Endodermal cell (in vitro differentiated cells): ENCODE results near the gene TTC1. TPM values are rescaled to one million over a fixed set of nuclear protein-coding genes. Genes with fewer than 3 reads are reported as not detected.

Experiments used
- DNase-seq: peaks from one replicate; pipeline ENCODE4 v3.0.0-alpha.2; 2017
- H3K27ac ChIP-seq: 2 replicates; pipeline ENCODE4 v1.5.1; 2013; ENCODE audit warnings: mild to moderate bottlenecking, low read depth, low read length, moderate library complexity
- H3K27me3 ChIP-seq: 2 replicates; pipeline ENCODE4 v1.6.1; 2013; ENCODE audit warnings: mild to moderate bottlenecking, low read length, moderate library complexity; ENCODE audit not compliant: insufficient read depth, control insufficient read depth, poor library complexity, severe bottlenecking
- H3K36me3 ChIP-seq: 2 replicates; pipeline ENCODE4 v1.7.0; 2013; ENCODE audit warnings: mild to moderate bottlenecking, low read length, moderate library complexity; ENCODE audit not compliant: control insufficient read depth, insufficient read depth
- H3K4me1 ChIP-seq: one replicate; pipeline ENCODE4 v1.7.0; 2013; ENCODE audit warnings: low read length; ENCODE audit not compliant: control insufficient read depth, insufficient read depth
- H3K4me3 ChIP-seq: 2 replicates; pipeline ENCODE4 v1.5.1; 2013; ENCODE audit warnings: mild to moderate bottlenecking, low read length, moderate library complexity
- H3K9ac ChIP-seq: 2 replicates; pipeline ENCODE4 v1.6.1; 2013; ENCODE audit warnings: mild to moderate bottlenecking, low read length, moderate library complexity; ENCODE audit not compliant: poor library complexity, severe bottlenecking; ENCODE audit errors: extremely low read depth
- H3K9me3 ChIP-seq: 2 replicates; pipeline ENCODE4 v1.6.1; 2013; ENCODE audit warnings: mild to moderate bottlenecking, low read length, moderate library complexity; ENCODE audit not compliant: control insufficient read depth
- H3K27ac Mint-ChIP-seq: 2 replicates; pipeline ENCODE4 v1.8.0; 2020; ENCODE audit warnings: mixed read lengths
- H3K27me3 Mint-ChIP-seq: 2 replicates; pipeline ENCODE4 v1.8.0; 2021; ENCODE audit warnings: mild to moderate bottlenecking, mixed read lengths; ENCODE audit not compliant: insufficient read depth
- H3K36me3 Mint-ChIP-seq: 2 replicates; pipeline ENCODE4 v1.8.0; 2020; ENCODE audit warnings: low read depth, mixed read lengths
- H3K4me1 Mint-ChIP-seq: 2 replicates; pipeline ENCODE4 v1.8.0; 2020; ENCODE audit warnings: mixed read lengths
- H3K4me3 Mint-ChIP-seq: 2 replicates; pipeline ENCODE4 v1.8.0; 2020; ENCODE audit warnings: mild to moderate bottlenecking, moderate library complexity, mixed read lengths
- H3K9me3 Mint-ChIP-seq: 2 replicates; pipeline ENCODE4 v1.8.0; 2020; ENCODE audit warnings: mild to moderate bottlenecking, mixed read lengths
- CTCF ChIP-seq: fragments of 200-600 bp; sonication (generic); conservative IDR thresholded peaks from 2 replicates; pipeline ENCODE4 v1.5.0; 2021; ENCODE audit warnings: antibody characterized with exemption, mild to moderate bottlenecking
- WGBS, 2 experiments: methylation state at CpG; one replicate each; pipeline versions ENCODE4 v1.1.5 to v1.1.7; 2013; ENCODE audit warnings: missing lambda C conversion rate in 2 of 2, mixed read lengths in 1 of 2; ENCODE audit not compliant: insufficient coverage in 1 of 2, insufficient read length in 1 of 2; 5-methylcytosine and 5-hydroxymethylcytosine counted together
- total RNA-seq, 2 donors: library from RNA; stranded (reverse); fragmentation: NEBNext Ultra II Directional in 1 of 2; extraction: Animal tissue kit (Norgen Biotek cat#: 25700) in 1 of 2; gene quantifications; 2 replicates in 1 of 2; 3 replicates in 1 of 2; pipeline ENCODE4 v1.2.1, GENCODE V29; 2021

TTC1 gene
- total RNA-seq, 2 donors from 2014 or later = 59.8 to 72.3 TPM

GRCh38 chr5:159987031-159987674 is 21.8 kb upstream of the TTC1 start:
- H3K27ac ChIP-seq = no peak overlapping the region
- no peak overlapping the region for H3K27ac Mint-ChIP-seq
- peak; percentile 95 for DNase-seq
- peak overlapping the region; percentile 44 for H3K4me3 Mint-ChIP-seq
- peaks cover 15% of the 10 kb centered on the region for H3K9me3 ChIP-seq
- H3K4me3 ChIP-seq = peak overlapping the region; percentile 74
- peaks cover 2% of the 10 kb centered on the region for H3K36me3 Mint-ChIP-seq
- peaks cover 43% of the 10 kb centered on the region for H3K27me3 ChIP-seq
- no peak overlapping the region for H3K9ac ChIP-seq
- no peaks in the 10 kb centered on the region for H3K4me1 ChIP-seq
- H3K36me3 ChIP-seq = no peaks in the 10 kb centered on the region
- H3K9me3 Mint-ChIP-seq = peaks cover 22% of the 10 kb centered on the region
- H3K27me3 Mint-ChIP-seq = peaks cover 48% of the 10 kb centered on the region
- peak; percentile 85 for TF ChIP-seq CTCF
- 8% methylated on average over 28 to 50 of the region's 50 CpGs for WGBS, 2 experiments
- H3K4me1 Mint-ChIP-seq = peaks cover 2% of the 10 kb centered on the region

- H3K27me3 ChIP-seq = peaks cover 17% of the 10 kb centered on the region
- Mint-ChIP-seq H3K4me1 (no peaks in the 10 kb centered on the region), H3K36me3 (peaks cover 2% of the 10 kb centered on the region), H3K27ac (no peak overlapping the region), H3K27me3 (peaks cover 36% of the 10 kb centered on the region), H3K4me3 (no peak overlapping the region), H3K9me3 (peaks cover 28% of the 10 kb centered on the region)
- no peaks in the 10 kb centered on the region for H3K36me3 ChIP-seq
- no peaks in the 10 kb centered on the region for H3K4me1 ChIP-seq
- no peak for TF ChIP-seq CTCF
- peaks cover 30% of the 10 kb centered on the region for H3K9me3 ChIP-seq
- H3K27ac ChIP-seq = no peak overlapping the region
- no peak for DNase-seq
- H3K4me3 ChIP-seq = no peak overlapping the region
- 100% methylated on average over 2 of the region's 2 CpGs; no CpG with 5 or more reads in 1 of the 2 experiments for WGBS, 2 experiments
- H3K9ac ChIP-seq = no peak overlapping the region
Observed at GRCh38 chr5:159990506-159990905, 18.4 kb upstream of the TTC1 start.

GRCh38 chr5:159992566-159992965 is 16.4 kb upstream of the TTC1 start:
- DNase-seq = no peak
- H3K27ac Mint-ChIP-seq = no peak overlapping the region
- no peaks in the 10 kb centered on the region for H3K4me1 Mint-ChIP-seq
- peaks cover 26% of the 10 kb centered on the region for H3K9me3 Mint-ChIP-seq
- no peak overlapping the region for H3K4me3 ChIP-seq
- H3K9me3 ChIP-seq = peaks cover 30% of the 10 kb centered on the region
- H3K36me3 ChIP-seq = no peaks in the 10 kb centered on the region
- no peak overlapping the region for H3K9ac ChIP-seq
- no peak overlapping the region for H3K4me3 Mint-ChIP-seq
- WGBS, 2 experiments = 97 to 100% methylated on average over 1 of the region's 1 CpG
- H3K27ac ChIP-seq = no peak overlapping the region
- TF ChIP-seq CTCF = no peak
- H3K27me3 ChIP-seq = no peaks in the 10 kb centered on the region
- no peaks in the 10 kb centered on the region for H3K4me1 ChIP-seq
- peaks cover 22% of the 10 kb centered on the region for H3K27me3 Mint-ChIP-seq
- peaks cover 2% of the 10 kb centered on the region for H3K36me3 Mint-ChIP-seq
